ENCODE results near the gene GAB1. TPM values are rescaled to one million over a fixed set of nuclear protein-coding genes. Genes with fewer than 3 reads are reported as not detected.
"Not testable (repeated sequence)": the region's sequence is repeated elsewhere in the genome, so short reads cannot be mapped to it uniquely, and the experiment has no call there.

Gene GAB1
- total and polyA plus RNA-seq, 5 donors from 2014 or later: 1.2 TPM; not detected in 4

- Histone ChIP-seq H3K36me3 (ENCODE audit: control insufficient read depth, insufficient read depth, low read length) (no peaks in the 10 kb centered on the region), H3K27me3 (ENCODE audit: control insufficient read depth, insufficient read depth, low read length) (peaks cover 5% of the 10 kb centered on the region), H3K4me3 (ENCODE audit: low read depth, low read length) (no peak overlapping the region), H3K9me3 (ENCODE audit: control insufficient read depth in 2 of 2, low read length in 2 of 2) (no peaks in the 10 kb centered on the region), H3K27ac (ENCODE audit: insufficient read depth, low read length, poor library complexity, severe bottlenecking) (no peak overlapping the region), H3K4me1 (ENCODE audit: control insufficient read depth, insufficient read depth, low read length, poor library complexity, severe bottlenecking) (no peaks in the 10 kb centered on the region)
- Mint-ChIP-seq H3K36me3 (no peaks in the 10 kb centered on the region), H3K4me3 (no peak overlapping the region), H3K9me3 (peaks cover 0 to 3% (median 0%) of the 10 kb centered on the region in 7 donors), H3K27ac (no peak overlapping the region), H3K27me3 (peaks cover 17% of the 10 kb centered on the region), H3K4me1 (no peaks in the 10 kb centered on the region)
- no peak for ATAC-seq (ENCODE audit: low read depth in 2 of 2)
- DNase-seq: no peak
These were observed 11.8 kb downstream of the GAB1 start for GRCh38 chr4:143348233-143349077.

GRCh38 chr4:143349858-143350527 is 13.3 kb downstream of the GAB1 start:
- not testable (repeated sequence) for H3K9me3 ChIP-seq (ENCODE audit: control insufficient read depth in 2 of 2, low read length in 2 of 2); H3K27me3 ChIP-seq (ENCODE audit: control insufficient read depth, insufficient read depth, low read length); ATAC-seq (ENCODE audit: low read depth in 2 of 2); H3K4me1 Mint-ChIP-seq; H3K4me3 ChIP-seq (ENCODE audit: low read depth, low read length); H3K27ac Mint-ChIP-seq; H3K36me3 Mint-ChIP-seq; DNase-seq; H3K4me3 Mint-ChIP-seq; H3K36me3 ChIP-seq (ENCODE audit: control insufficient read depth, insufficient read depth, low read length); H3K27ac ChIP-seq (ENCODE audit: insufficient read depth, low read length, poor library complexity, severe bottlenecking); H3K4me1 ChIP-seq (ENCODE audit: control insufficient read depth, insufficient read depth, low read length, poor library complexity, severe bottlenecking); H3K9me3 Mint-ChIP-seq
- peaks cover 15% of the 10 kb centered on the region for H3K27me3 Mint-ChIP-seq

DNA sequence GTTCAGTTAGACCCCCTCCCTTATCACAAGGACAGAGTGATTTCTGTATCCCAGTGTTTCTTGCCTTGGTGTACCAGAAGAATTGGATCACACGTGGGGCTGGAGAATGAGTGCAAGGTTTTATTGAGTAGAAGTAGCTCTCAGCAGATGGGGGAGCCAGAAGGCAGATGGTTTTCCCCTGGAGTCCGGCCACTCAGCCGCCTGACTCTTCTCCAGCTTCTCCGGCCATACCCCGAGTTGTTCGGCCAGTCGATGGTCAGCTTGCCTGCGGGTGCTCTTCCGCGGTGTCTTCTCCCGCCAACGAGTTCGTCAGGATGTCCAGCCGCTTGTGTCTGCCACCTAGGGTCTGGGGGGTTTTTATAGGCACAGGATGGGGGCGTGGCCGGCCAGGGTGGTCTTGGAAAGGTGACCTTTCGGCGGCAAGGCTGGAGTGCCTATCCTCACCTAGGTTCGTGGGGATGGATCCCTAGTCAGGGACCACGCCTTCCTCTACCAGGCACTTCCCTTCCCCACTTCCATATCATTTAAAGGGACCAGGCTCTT is 14.5 kb downstream of the GAB1 start:
- H3K27me3 Mint-ChIP-seq: peaks cover 10% of the 10 kb centered on the region
- Histone ChIP-seq H3K4me3 (ENCODE audit: low read depth, low read length) (no peak overlapping the region), H3K9me3 (ENCODE audit: control insufficient read depth in 2 of 2, low read length in 2 of 2) (no peaks in the 10 kb centered on the region), H3K27ac (ENCODE audit: insufficient read depth, low read length, poor library complexity, severe bottlenecking) (no peak overlapping the region), H3K4me1 (ENCODE audit: control insufficient read depth, insufficient read depth, low read length, poor library complexity, severe bottlenecking) (no peaks in the 10 kb centered on the region), H3K36me3 (ENCODE audit: control insufficient read depth, insufficient read depth, low read length) (no peaks in the 10 kb centered on the region), H3K27me3 (ENCODE audit: control insufficient read depth, insufficient read depth, low read length) (peaks cover 2% of the 10 kb centered on the region)
- peaks cover 0 to 3% (median 0%) of the 10 kb centered on the region in 7 donors for H3K9me3 Mint-ChIP-seq
- no peaks in the 10 kb centered on the region for H3K4me1 Mint-ChIP-seq
- H3K4me3 Mint-ChIP-seq: no peak overlapping the region
- no peak overlapping the region for H3K27ac Mint-ChIP-seq
- no peaks in the 10 kb centered on the region for H3K36me3 Mint-ChIP-seq
- ATAC-seq (ENCODE audit: low read depth in 2 of 2) (no peak), DNase-seq (no peak)

- H3K27me3 Mint-ChIP-seq: peaks cover 7% of the 10 kb centered on the region
- H3K4me1 Mint-ChIP-seq: no peaks in the 10 kb centered on the region
These were observed 15.2 kb downstream of the GAB1 start for GRCh38 chr4:143351774-143352451.

DNA sequence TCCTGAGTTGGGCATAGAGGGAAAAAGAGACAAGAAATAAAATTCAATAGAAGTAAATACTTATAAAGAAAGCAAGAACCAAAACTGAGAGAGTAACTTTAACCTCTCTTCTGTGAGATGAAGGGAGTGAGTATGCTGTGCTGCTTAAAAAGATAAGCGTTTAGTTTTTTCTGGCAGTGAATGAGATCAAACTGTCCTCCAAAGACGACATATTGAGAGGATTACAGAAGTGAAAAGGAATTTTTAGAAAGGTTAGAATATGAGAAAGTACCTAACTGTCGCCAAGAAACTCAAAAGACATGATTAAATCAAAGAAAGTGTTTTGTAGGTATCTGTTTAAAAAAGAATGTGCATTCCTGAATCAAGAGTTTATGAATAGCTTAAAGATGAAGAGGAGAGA is 16.0 kb downstream of the GAB1 start:
- no peaks in the 10 kb centered on the region for H3K4me1 Mint-ChIP-seq
- H3K9me3 Mint-ChIP-seq: peaks cover 0 to 3% (median 0%) of the 10 kb centered on the region in 7 donors
- no peak for DNase-seq
- peaks cover 11% of the 10 kb centered on the region for H3K27me3 Mint-ChIP-seq
- H3K36me3 Mint-ChIP-seq: no peaks in the 10 kb centered on the region
- Histone ChIP-seq H3K4me1 (ENCODE audit: control insufficient read depth, insufficient read depth, low read length, poor library complexity, severe bottlenecking) (no peaks in the 10 kb centered on the region), H3K9me3 (ENCODE audit: control insufficient read depth in 2 of 2, low read length in 2 of 2) (no peaks in the 10 kb centered on the region), H3K27ac (ENCODE audit: insufficient read depth, low read length, poor library complexity, severe bottlenecking) (no peak overlapping the region), H3K36me3 (ENCODE audit: control insufficient read depth, insufficient read depth, low read length) (no peaks in the 10 kb centered on the region), H3K4me3 (ENCODE audit: low read depth, low read length) (no peak overlapping the region), H3K27me3 (ENCODE audit: control insufficient read depth, insufficient read depth, low read length) (peaks cover 2% of the 10 kb centered on the region)
- H3K27ac Mint-ChIP-seq: no peak overlapping the region
- no peak for ATAC-seq (ENCODE audit: low read depth in 2 of 2)
- H3K4me3 Mint-ChIP-seq: no peak overlapping the region

More at GRCh38 chr4:143351774-143352451, 15.2 kb downstream of the GAB1 start:
- H3K4me3 Mint-ChIP-seq: no peak overlapping the region
- Histone ChIP-seq H3K27ac (ENCODE audit: insufficient read depth, low read length, poor library complexity, severe bottlenecking) (no peak overlapping the region), H3K27me3 (ENCODE audit: control insufficient read depth, insufficient read depth, low read length) (peaks cover 2% of the 10 kb centered on the region), H3K4me3 (ENCODE audit: low read depth, low read length) (no peak overlapping the region), H3K4me1 (ENCODE audit: control insufficient read depth, insufficient read depth, low read length, poor library complexity, severe bottlenecking) (no peaks in the 10 kb centered on the region), H3K36me3 (ENCODE audit: control insufficient read depth, insufficient read depth, low read length) (no peaks in the 10 kb centered on the region), H3K9me3 (ENCODE audit: control insufficient read depth in 2 of 2, low read length in 2 of 2) (no peaks in the 10 kb centered on the region)
- H3K9me3 Mint-ChIP-seq: peaks cover 0 to 3% (median 0%) of the 10 kb centered on the region in 7 donors
- no peak overlapping the region for H3K27ac Mint-ChIP-seq
- no peaks in the 10 kb centered on the region for H3K36me3 Mint-ChIP-seq
- DNase-seq: no peak
- ATAC-seq (ENCODE audit: low read depth in 2 of 2): no peak

DNA sequence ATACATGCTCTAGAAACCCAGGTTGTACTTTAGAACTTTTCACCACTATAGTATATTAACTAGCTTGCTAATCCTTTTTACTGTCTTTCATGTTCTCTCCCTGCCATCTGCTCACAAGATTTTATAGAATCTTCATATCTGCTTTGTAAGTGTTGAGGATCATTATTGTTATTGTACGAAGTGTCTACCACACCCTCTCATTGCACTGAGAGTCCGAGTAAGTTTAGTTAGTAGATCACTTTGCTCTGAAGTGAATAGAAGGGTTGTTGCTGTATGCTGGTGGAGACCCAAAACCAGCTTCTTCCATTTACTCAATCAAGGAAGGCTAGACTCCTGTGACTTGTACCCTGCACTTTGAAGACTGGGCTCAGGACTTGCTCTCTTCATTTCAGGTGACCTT is 17.1 kb downstream of the GAB1 start:
- H3K4me3 ChIP-seq (ENCODE audit: low read depth, low read length): no peak overlapping the region
- no peaks in the 10 kb centered on the region for H3K36me3 Mint-ChIP-seq
- DNase-seq: no peak
- peaks cover 13% of the 10 kb centered on the region for H3K27me3 Mint-ChIP-seq
- H3K27me3 ChIP-seq (ENCODE audit: control insufficient read depth, insufficient read depth, low read length): peaks cover 2% of the 10 kb centered on the region
- no peaks in the 10 kb centered on the region for H3K9me3 ChIP-seq (ENCODE audit: control insufficient read depth in 2 of 2, low read length in 2 of 2)
- no peak overlapping the region for H3K4me3 Mint-ChIP-seq
- peaks cover 2 to 4% (median 4%) of the 10 kb centered on the region in 4 donors for H3K4me1 Mint-ChIP-seq
- H3K36me3 ChIP-seq (ENCODE audit: control insufficient read depth, insufficient read depth, low read length): no peaks in the 10 kb centered on the region
- no peak for ATAC-seq (ENCODE audit: low read depth in 2 of 2)
- H3K4me1 ChIP-seq (ENCODE audit: control insufficient read depth, insufficient read depth, low read length, poor library complexity, severe bottlenecking): no peaks in the 10 kb centered on the region
- no peak overlapping the region for H3K27ac Mint-ChIP-seq
- H3K9me3 Mint-ChIP-seq: peaks cover 0 to 3% (median 0%) of the 10 kb centered on the region in 7 donors
- H3K27ac ChIP-seq (ENCODE audit: insufficient read depth, low read length, poor library complexity, severe bottlenecking): no peak overlapping the region

GRCh38 chr4:143354990-143355389 is 18.3 kb downstream of the GAB1 start:
- peaks cover 12 to 16% (median 15%) of the 10 kb centered on the region in 4 donors for H3K4me1 Mint-ChIP-seq
- H3K27ac Mint-ChIP-seq: no peak overlapping the region
- no peak overlapping the region for H3K4me3 Mint-ChIP-seq
- Histone ChIP-seq H3K4me1 (ENCODE audit: control insufficient read depth, insufficient read depth, low read length, poor library complexity, severe bottlenecking) (no peaks in the 10 kb centered on the region), H3K27me3 (ENCODE audit: control insufficient read depth, insufficient read depth, low read length) (peaks cover 2% of the 10 kb centered on the region), H3K27ac (ENCODE audit: insufficient read depth, low read length, poor library complexity, severe bottlenecking) (no peak overlapping the region), H3K4me3 (ENCODE audit: low read depth, low read length) (no peak overlapping the region), H3K36me3 (ENCODE audit: control insufficient read depth, insufficient read depth, low read length) (no peaks in the 10 kb centered on the region), H3K9me3 (ENCODE audit: control insufficient read depth in 2 of 2, low read length in 2 of 2) (no peaks in the 10 kb centered on the region)
- H3K36me3 Mint-ChIP-seq: no peaks in the 10 kb centered on the region
- no peak for DNase-seq
- peaks cover 17% of the 10 kb centered on the region for H3K27me3 Mint-ChIP-seq
- ATAC-seq (ENCODE audit: low read depth in 2 of 2): no peak
- H3K9me3 Mint-ChIP-seq: peaks cover 0 to 3% (median 0%) of the 10 kb centered on the region in 7 donors
